ENCODE data around the gene PHETA1.
"Not testable (repeated sequence)": the region's sequence is repeated elsewhere in the genome, so short reads cannot be mapped to it uniquely, and the experiment has no call there.

The PHETA1 gene

GRCh38 chr12:111405149-111405858 lies 36.4 kb upstream of the PHETA1 start:
- peak; percentile 99 to 100 for DNase-seq (ENCODE audit: low read depth in 2 of 2)

GRCh38 chr12:111404362-111405148 lies 35.7 kb upstream of the PHETA1 start:
- DNase-seq (ENCODE audit: low read depth in 2 of 2): peak; percentile 36 to 48

GRCh38 chr12:111402490-111402824 lies 33.6 kb upstream of the PHETA1 start:
- not testable (repeated sequence) for DNase-seq (ENCODE audit: low read depth in 2 of 2)

GRCh38 chr12:111401167-111401605 lies 32.3 kb upstream of the PHETA1 start:
- DNase-seq (ENCODE audit: low read depth in 2 of 2): no peak

GRCh38 chr12:111399741-111400404 lies 31.0 kb upstream of the PHETA1 start:
- not testable (repeated sequence) for DNase-seq (ENCODE audit: low read depth in 2 of 2)

- DNase-seq (ENCODE audit: low read depth in 2 of 2): no peak
Measured at GRCh38 chr12:111398530-111398929, 29.6 kb upstream of the PHETA1 start.

GRCh38 chr12:111396726-111397445 lies 28.0 kb upstream of the PHETA1 start:
- peak; percentile 81 to 91 for DNase-seq (ENCODE audit: low read depth in 2 of 2)

GRCh38 chr12:111396271-111396670 lies 27.4 kb upstream of the PHETA1 start:
- DNase-seq (ENCODE audit: low read depth in 2 of 2): not testable (repeated sequence)

GRCh38 chr12:111395336-111396187 lies 26.7 kb upstream of the PHETA1 start:
- DNase-seq (ENCODE audit: low read depth in 2 of 2): no peak

- no peak for DNase-seq (ENCODE audit: low read depth in 2 of 2)
Measured at GRCh38 chr12:111394480-111394879, 25.6 kb upstream of the PHETA1 start.

- no peak for DNase-seq (ENCODE audit: low read depth in 2 of 2)
Measured at GRCh38 chr12:111393700-111394300, 24.9 kb upstream of the PHETA1 start.

- DNase-seq (ENCODE audit: low read depth in 2 of 2): no peak
Measured at GRCh38 chr12:111390910-111391309, 22.0 kb upstream of the PHETA1 start.

- no peak for DNase-seq (ENCODE audit: low read depth in 2 of 2)
Measured at GRCh38 chr12:111389635-111390034, 20.7 kb upstream of the PHETA1 start.

GRCh38 chr12:111387747-111388323 lies 18.9 kb upstream of the PHETA1 start:
- DNase-seq (ENCODE audit: low read depth in 2 of 2): no peak

GRCh38 chr12:111386885-111387284 lies 18.0 kb upstream of the PHETA1 start:
- DNase-seq (ENCODE audit: low read depth in 2 of 2): no peak

GRCh38 chr12:111384596-111384995 lies 15.7 kb upstream of the PHETA1 start:
- DNase-seq (ENCODE audit: low read depth in 2 of 2): no peak

- no peak for DNase-seq (ENCODE audit: low read depth in 2 of 2)
Measured at GRCh38 chr12:111379942-111380554, 11.2 kb upstream of the PHETA1 start.

GRCh38 chr12:111377440-111377839 lies 8.5 kb upstream of the PHETA1 start:
- no peak for DNase-seq (ENCODE audit: low read depth in 2 of 2)

GRCh38 chr12:111373231-111373630 lies 4.3 kb upstream of the PHETA1 start:
- not testable (repeated sequence) for DNase-seq (ENCODE audit: low read depth in 2 of 2)
